Measurements from ENCODE around the gene MYL12B. TPM values are rescaled to one million over a fixed set of nuclear protein-coding genes. Genes with fewer than 3 reads are reported as not detected.
A peak's percentile ranks its signal among the peaks of the same experiment; 100 is the strongest.

MYL12B gene
- total RNA-seq, 2 experiments from 2014 or later: 354 to 358 TPM

- Mint-ChIP-seq H3K4me1 (peaks cover 57% of the 10 kb centered on the region), H3K9me3 (no peaks in the 10 kb centered on the region), H3K36me3 (peaks cover 57% of the 10 kb centered on the region), H3K4me3 (no peak overlapping the region), H3K27me3 (no peaks in the 10 kb centered on the region), H3K27ac (no peak overlapping the region)
- DNase-seq: no peak
- no peak for ATAC-seq (ENCODE audit: low read depth)
- POLR2A ChIA-PET: interaction anchor here (2.2 kb wide), 1 partner anchor 9 kb away, joined by 14 read pairs; the partner anchor contains the start of gene MYL12A
Observed at GRCh38 chr18:3256693-3257626, 5.0 kb upstream of the MYL12B start.

- H3K27me3 Mint-ChIP-seq: no peaks in the 10 kb centered on the region
Observed at GRCh38 chr18:3257627-3258120, 4.3 kb upstream of the MYL12B start.

GRCh38 chr18:3260995-3261372 lies 949 bp upstream of the MYL12B start:
- POLR2A ChIA-PET: interaction anchor here (0.5 to 3.5 kb wide), 14 partner anchors 12 to 620 kb away, joined by 3 to 159 read pairs (median 4); partner anchors contain the start of genes MYL12A and TGIF1
- DNase-seq (no peak), ATAC-seq (ENCODE audit: low read depth) (peak; percentile 0)
- peaks cover 38% of the 10 kb centered on the region for H3K36me3 Mint-ChIP-seq
- H3K9me3 Mint-ChIP-seq: no peaks in the 10 kb centered on the region
- peak overlapping the region; percentile 100 for H3K27ac Mint-ChIP-seq
- peak overlapping the region; percentile 99 for H3K4me3 Mint-ChIP-seq
- H3K27me3 Mint-ChIP-seq: no peaks in the 10 kb centered on the region
- H3K4me1 Mint-ChIP-seq: peaks cover 50% of the 10 kb centered on the region

More at GRCh38 chr18:3257627-3258120, 4.3 kb upstream of the MYL12B start:
- ATAC-seq (ENCODE audit: low read depth) (no peak), DNase-seq (no peak)
- peaks cover 53% of the 10 kb centered on the region for H3K36me3 Mint-ChIP-seq
- H3K4me3 Mint-ChIP-seq: no peak overlapping the region
- POLR2A ChIA-PET: no interaction called here
- peaks cover 53% of the 10 kb centered on the region for H3K4me1 Mint-ChIP-seq
- H3K27ac Mint-ChIP-seq: peak overlapping the region; percentile 54
- no peaks in the 10 kb centered on the region for H3K9me3 Mint-ChIP-seq

GRCh38 chr18:3262234-3263131 lies 550 bp downstream of the MYL12B start:
- H3K4me1 Mint-ChIP-seq: peaks cover 58% of the 10 kb centered on the region
- H3K9me3 Mint-ChIP-seq: no peaks in the 10 kb centered on the region
- no peaks in the 10 kb centered on the region for H3K27me3 Mint-ChIP-seq
- DNase-seq (peak; percentile 70), ATAC-seq (ENCODE audit: low read depth) (peak; percentile 38)
- POLR2A ChIA-PET: interaction anchor here (1.0 to 3.5 kb wide), 12 partner anchors 10 to 359 kb away, joined by 3 to 159 read pairs (median 4); partner anchors contain the start of genes MYL12A and TGIF1
- peak overlapping the region; percentile 99 for H3K4me3 Mint-ChIP-seq
- peak overlapping the region; percentile 93 for H3K27ac Mint-ChIP-seq
- H3K36me3 Mint-ChIP-seq: peaks cover 29% of the 10 kb centered on the region

- Mint-ChIP-seq H3K4me3 (peak overlapping the region; percentile 84), H3K27me3 (no peaks in the 10 kb centered on the region), H3K9me3 (no peaks in the 10 kb centered on the region), H3K36me3 (peaks cover 25% of the 10 kb centered on the region), H3K4me1 (peaks cover 57% of the 10 kb centered on the region), H3K27ac (peak overlapping the region; percentile 93)
- DNase-seq (no peak), ATAC-seq (ENCODE audit: low read depth) (no peak)
- POLR2A ChIA-PET: interaction anchor here (0.6 to 2.1 kb wide), 6 partner anchors 10 to 358 kb away, joined by 3 to 27 read pairs (median 3); partner anchors contain the start of gene MYL12A
Observed at GRCh38 chr18:3263132-3263700, 1.3 kb downstream of the MYL12B start.

- no peaks in the 10 kb centered on the region for H3K27me3 Mint-ChIP-seq
- H3K4me1 Mint-ChIP-seq: peaks cover 58% of the 10 kb centered on the region
- DNase-seq: no peak
- ATAC-seq (ENCODE audit: low read depth): no peak
- peak overlapping the region; percentile 84 for H3K4me3 Mint-ChIP-seq
- no peak overlapping the region for H3K27ac Mint-ChIP-seq
- peaks cover 24% of the 10 kb centered on the region for H3K36me3 Mint-ChIP-seq
- H3K9me3 Mint-ChIP-seq: no peaks in the 10 kb centered on the region
- POLR2A ChIA-PET: interaction anchor here (0.7 to 2.1 kb wide), 4 partner anchors 10 to 185 kb away, joined by 3 to 27 read pairs (median 6); partner anchors contain the start of gene MYL12A
Observed at GRCh38 chr18:3264362-3264761, 2.4 kb downstream of the MYL12B start.

- Mint-ChIP-seq H3K36me3 (peaks cover 23% of the 10 kb centered on the region), H3K9me3 (no peaks in the 10 kb centered on the region), H3K27ac (no peak overlapping the region), H3K4me3 (peak overlapping the region; percentile 47), H3K4me1 (peaks cover 58% of the 10 kb centered on the region), H3K27me3 (no peaks in the 10 kb centered on the region)
- ATAC-seq (ENCODE audit: low read depth) (no peak), DNase-seq (no peak)
- POLR2A ChIA-PET: no interaction called here
Observed at GRCh38 chr18:3265564-3266033, 3.7 kb downstream of the MYL12B start.

- POLR2A ChIA-PET: no interaction called here
- H3K27ac Mint-ChIP-seq: no peak overlapping the region
- DNase-seq (no peak), ATAC-seq (ENCODE audit: low read depth) (no peak)
- H3K9me3 Mint-ChIP-seq: no peaks in the 10 kb centered on the region
- peak overlapping the region; percentile 8 for H3K4me3 Mint-ChIP-seq
- no peaks in the 10 kb centered on the region for H3K27me3 Mint-ChIP-seq
- peaks cover 56% of the 10 kb centered on the region for H3K4me1 Mint-ChIP-seq
- peaks cover 21% of the 10 kb centered on the region for H3K36me3 Mint-ChIP-seq
Observed at GRCh38 chr18:3266062-3266608, 4.2 kb downstream of the MYL12B start.

- no peaks in the 10 kb centered on the region for H3K9me3 Mint-ChIP-seq
- H3K27ac Mint-ChIP-seq: no peak overlapping the region
- DNase-seq (no peak), ATAC-seq (ENCODE audit: low read depth) (no peak)
- peaks cover 61% of the 10 kb centered on the region for H3K4me1 Mint-ChIP-seq
- H3K36me3 Mint-ChIP-seq: peaks cover 17% of the 10 kb centered on the region
- no peaks in the 10 kb centered on the region for H3K27me3 Mint-ChIP-seq
- POLR2A ChIA-PET: no interaction called here
- no peak overlapping the region for H3K4me3 Mint-ChIP-seq
Observed at GRCh38 chr18:3268306-3268705, 6.4 kb downstream of the MYL12B start.

GRCh38 chr18:3269241-3269913 lies 7.4 kb downstream of the MYL12B start:
- no peak overlapping the region for H3K27ac Mint-ChIP-seq
- peaks cover 15% of the 10 kb centered on the region for H3K36me3 Mint-ChIP-seq
- no peaks in the 10 kb centered on the region for H3K27me3 Mint-ChIP-seq
- H3K9me3 Mint-ChIP-seq: no peaks in the 10 kb centered on the region
- DNase-seq (no peak), ATAC-seq (ENCODE audit: low read depth) (no peak)
- peak overlapping the region; percentile 17 for H3K4me3 Mint-ChIP-seq
- H3K4me1 Mint-ChIP-seq: peaks cover 55% of the 10 kb centered on the region
- POLR2A ChIA-PET: no interaction called here

- Mint-ChIP-seq H3K27me3 (no peaks in the 10 kb centered on the region), H3K27ac (no peak overlapping the region), H3K9me3 (no peaks in the 10 kb centered on the region), H3K36me3 (peaks cover 13% of the 10 kb centered on the region), H3K4me3 (no peak overlapping the region), H3K4me1 (peaks cover 49% of the 10 kb centered on the region)
- no peak for ATAC-seq (ENCODE audit: low read depth)
- POLR2A ChIA-PET: no interaction called here
- no peak for DNase-seq
Observed at GRCh38 chr18:3269914-3270299, 8.0 kb downstream of the MYL12B start.

- no peaks in the 10 kb centered on the region for H3K9me3 Mint-ChIP-seq
- ATAC-seq (ENCODE audit: low read depth): no peak
- no peaks in the 10 kb centered on the region for H3K27me3 Mint-ChIP-seq
- POLR2A ChIA-PET: no interaction called here
- H3K36me3 Mint-ChIP-seq: peaks cover 19% of the 10 kb centered on the region
- no peak overlapping the region for H3K4me3 Mint-ChIP-seq
- H3K27ac Mint-ChIP-seq: no peak overlapping the region
- DNase-seq: no peak
- H3K4me1 Mint-ChIP-seq: peaks cover 27% of the 10 kb centered on the region
Observed at GRCh38 chr18:3273042-3273441, 11.1 kb downstream of the MYL12B start.
